PC-9 (cell line): ENCODE data around the gene SH3PXD2A. TPM values are rescaled to one million over a fixed set of nuclear protein-coding genes. Genes with fewer than 3 reads are reported as not detected.
A peak's percentile ranks its signal among the peaks of the same experiment; 100 is the strongest.

Experiments
- BruUV-seq: library from RNA; stranded (reverse); fragments of 400-500 nt; replicated peaks from 2 replicates; lab custom pipeline; 2021; lab: Mats Ljungman, UMichigan
- CTCF ChIA-PET: fragments of 300-600 bp; sonication (Branson Sonifier 250); formaldehyde crosslinking; loops from one replicate; lab custom pipeline; 2022; ENCODE audit warnings: antibody characterized with exemption; lab: Charles Lee
- POLR2A ChIA-PET: fragments of 300-600 bp; sonication (Branson Sonifier 250); formaldehyde crosslinking; loops from one replicate; lab custom pipeline; 2022; ENCODE audit warnings: antibody characterized with exemption; ENCODE audit not compliant: unreplicated experiment; lab: Charles Lee
- DNase-seq, 2 experiments: peaks; one replicate each; pipeline versions ENCODE4 v3.0.0 to v3.0.0-alpha.2; 2015 to 2022; ENCODE audit warnings: mixed read lengths in 1 of 2
- H2AFZ ChIP-seq: fragments of 200-600 bp; sonication (generic); 2 replicates; pipeline ENCODE4 v1.8.1; 2017; ENCODE audit warnings: antibody characterized with exemption
- H3F3A ChIP-seq: fragments of 200-600 bp; sonication (generic); 2 replicates; pipeline ENCODE4 v1.8.1; 2017; ENCODE audit warnings: antibody characterized with exemption, mild to moderate bottlenecking, low read depth; ENCODE audit not compliant: insufficient read depth
- H3K27ac ChIP-seq: fragments of 200-600 bp; sonication (generic); 2 replicates; pipeline ENCODE4 v1.6.1; 2016; ENCODE audit warnings: mixed run types
- H3K27me3 ChIP-seq: fragments of 200-600 bp; sonication (generic); 2 replicates; pipeline ENCODE4 v1.6.1; 2016; ENCODE audit warnings: low read depth, mixed run types; ENCODE audit not compliant: insufficient read depth
- H3K36me3 ChIP-seq: fragments of 200-600 bp; sonication (generic); 2 replicates; pipeline ENCODE4 v1.6.1; 2016; ENCODE audit warnings: low read depth, mixed run types
- H3K4me1 ChIP-seq: fragments of 200-600 bp; sonication (generic); replicated peaks from 2 replicates; pipeline ENCODE4 v1.6.1; 2016; ENCODE audit warnings: mixed run types; ENCODE audit not compliant: insufficient read depth
- H3K4me2 ChIP-seq: fragments of 200-600 bp; sonication (generic); 2 replicates; pipeline ENCODE4 v1.6.1; 2017; ENCODE audit warnings: mixed run types
- H3K4me3 ChIP-seq: fragments of 200-600 bp; sonication (generic); 2 replicates; pipeline ENCODE4 v1.6.1; 2016; ENCODE audit warnings: mixed run types
- H3K79me2 ChIP-seq: fragments of 200-600 bp; sonication (generic); 2 replicates; pipeline ENCODE4 v1.6.1; 2017; ENCODE audit warnings: low read depth, mixed run types
- H3K9me2 ChIP-seq: fragments of 200-600 bp; sonication (generic); 2 replicates; pipeline ENCODE4 v1.8.1; 2017; ENCODE audit warnings: mild to moderate bottlenecking; ENCODE audit not compliant: insufficient read depth
- H3K9me3 ChIP-seq: fragments of 200-600 bp; sonication (generic); 2 replicates; pipeline ENCODE4 v1.8.1; 2016; ENCODE audit warnings: low read depth; ENCODE audit not compliant: insufficient read depth
- H4K20me1 ChIP-seq: fragments of 200-600 bp; sonication (generic); 2 replicates; pipeline ENCODE4 v1.8.1; 2017; ENCODE audit not compliant: insufficient read depth
- EZH2 ChIP-seq: fragments of 200-600 bp; sonication (generic); IDR thresholded peaks from 2 replicates; pipeline ENCODE4 v1.8.0; 2017; ENCODE audit warnings: antibody characterized with exemption, low read depth
- intact Hi-C: fragments of 100-400 bp; cut with micrococcal nuclease; formaldehyde crosslinking; loops from one replicate; pipeline ENCODE4 v1.10.0; 2022; ENCODE audit not compliant: unreplicated experiment
- total RNA-seq: library from RNA; stranded (reverse); gene quantifications from 2 replicates; pipeline ENCODE4 v1.2.3, GENCODE V29; 2021
- TF ChIP-seq, protein P1 (sequence below): fragments of 200-600 bp; sonication (generic); conservative IDR thresholded peaks from 2 replicates; pipeline ENCODE4 v1.6.1; 2017; ENCODE audit warnings: mixed run types, antibody characterized with exemption, mild to moderate bottlenecking, moderate library complexity

The SH3PXD2A gene
- total RNA-seq, 1 experiment from 2014 or later: 12.5 TPM

GRCh38 chr10:103564776-103565520 is 290.4 kb downstream of the SH3PXD2A start:
- DNase-seq: no peak
- H4K20me1 ChIP-seq: no peaks in the 10 kb centered on the region
- ChIA-PET CTCF (interaction anchor here (1.0 kb wide), 1 partner anchor 36 kb away, joined by 3 read pairs; no protein-coding TSS in a partner anchor), POLR2A (no interaction called here)
- H3K36me3 ChIP-seq: no peaks in the 10 kb centered on the region
- no TSS peak for BruUV-seq
- no peak overlapping the region for H3K4me3 ChIP-seq
- H3K27me3 ChIP-seq: no peaks in the 10 kb centered on the region
- intact Hi-C loops: no loop called here
- no peak overlapping the region for H3K4me2 ChIP-seq
- no peak overlapping the region for H3K27ac ChIP-seq
- no peak for TF ChIP-seq EZH2
- TF ChIP-seq, protein P1, sequence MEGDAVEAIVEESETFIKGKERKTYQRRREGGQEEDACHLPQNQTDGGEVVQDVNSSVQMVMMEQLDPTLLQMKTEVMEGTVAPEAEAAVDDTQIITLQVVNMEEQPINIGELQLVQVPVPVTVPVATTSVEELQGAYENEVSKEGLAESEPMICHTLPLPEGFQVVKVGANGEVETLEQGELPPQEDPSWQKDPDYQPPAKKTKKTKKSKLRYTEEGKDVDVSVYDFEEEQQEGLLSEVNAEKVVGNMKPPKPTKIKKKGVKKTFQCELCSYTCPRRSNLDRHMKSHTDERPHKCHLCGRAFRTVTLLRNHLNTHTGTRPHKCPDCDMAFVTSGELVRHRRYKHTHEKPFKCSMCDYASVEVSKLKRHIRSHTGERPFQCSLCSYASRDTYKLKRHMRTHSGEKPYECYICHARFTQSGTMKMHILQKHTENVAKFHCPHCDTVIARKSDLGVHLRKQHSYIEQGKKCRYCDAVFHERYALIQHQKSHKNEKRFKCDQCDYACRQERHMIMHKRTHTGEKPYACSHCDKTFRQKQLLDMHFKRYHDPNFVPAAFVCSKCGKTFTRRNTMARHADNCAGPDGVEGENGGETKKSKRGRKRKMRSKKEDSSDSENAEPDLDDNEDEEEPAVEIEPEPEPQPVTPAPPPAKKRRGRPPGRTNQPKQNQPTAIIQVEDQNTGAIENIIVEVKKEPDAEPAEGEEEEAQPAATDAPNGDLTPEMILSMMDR: peak; percentile 68
- H3K79me2 ChIP-seq: no peaks in the 10 kb centered on the region
- peaks cover 6% of the 10 kb centered on the region; the same call in 1 of the 2 replicates for H3K4me1 ChIP-seq
- H3K9me3 ChIP-seq: no peaks in the 10 kb centered on the region
- H3F3A ChIP-seq: no peaks in the 10 kb centered on the region; the same call in 1 of the 2 replicates
- no peak overlapping the region for H2AFZ ChIP-seq
- no peaks in the 10 kb centered on the region for H3K9me2 ChIP-seq

GRCh38 chr10:103564116-103564501 is 291.3 kb downstream of the SH3PXD2A start:
- no peaks in the 10 kb centered on the region for H3K36me3 ChIP-seq
- TF ChIP-seq, protein P1: no peak
- no peak for TF ChIP-seq EZH2
- no peak overlapping the region for H3K4me2 ChIP-seq
- H3K27ac ChIP-seq: no peak overlapping the region
- ChIA-PET POLR2A (no interaction called here), CTCF (interaction anchor here (1.0 kb wide), 1 partner anchor 36 kb away, joined by 3 read pairs; no protein-coding TSS in a partner anchor)
- no peaks in the 10 kb centered on the region for H3K9me2 ChIP-seq
- H3K27me3 ChIP-seq: no peaks in the 10 kb centered on the region
- no peaks in the 10 kb centered on the region for H3K9me3 ChIP-seq
- H3K4me1 ChIP-seq: peaks cover 6% of the 10 kb centered on the region; the same call in 1 of the 2 replicates
- H3K4me3 ChIP-seq: no peak overlapping the region
- DNase-seq: no peak
- H3K79me2 ChIP-seq: no peaks in the 10 kb centered on the region
- no peaks in the 10 kb centered on the region for H4K20me1 ChIP-seq
- no peak overlapping the region for H2AFZ ChIP-seq
- no TSS peak for BruUV-seq
- no peaks in the 10 kb centered on the region; the same call in 1 of the 2 replicates for H3F3A ChIP-seq
- intact Hi-C loops: no loop called here

DNA sequence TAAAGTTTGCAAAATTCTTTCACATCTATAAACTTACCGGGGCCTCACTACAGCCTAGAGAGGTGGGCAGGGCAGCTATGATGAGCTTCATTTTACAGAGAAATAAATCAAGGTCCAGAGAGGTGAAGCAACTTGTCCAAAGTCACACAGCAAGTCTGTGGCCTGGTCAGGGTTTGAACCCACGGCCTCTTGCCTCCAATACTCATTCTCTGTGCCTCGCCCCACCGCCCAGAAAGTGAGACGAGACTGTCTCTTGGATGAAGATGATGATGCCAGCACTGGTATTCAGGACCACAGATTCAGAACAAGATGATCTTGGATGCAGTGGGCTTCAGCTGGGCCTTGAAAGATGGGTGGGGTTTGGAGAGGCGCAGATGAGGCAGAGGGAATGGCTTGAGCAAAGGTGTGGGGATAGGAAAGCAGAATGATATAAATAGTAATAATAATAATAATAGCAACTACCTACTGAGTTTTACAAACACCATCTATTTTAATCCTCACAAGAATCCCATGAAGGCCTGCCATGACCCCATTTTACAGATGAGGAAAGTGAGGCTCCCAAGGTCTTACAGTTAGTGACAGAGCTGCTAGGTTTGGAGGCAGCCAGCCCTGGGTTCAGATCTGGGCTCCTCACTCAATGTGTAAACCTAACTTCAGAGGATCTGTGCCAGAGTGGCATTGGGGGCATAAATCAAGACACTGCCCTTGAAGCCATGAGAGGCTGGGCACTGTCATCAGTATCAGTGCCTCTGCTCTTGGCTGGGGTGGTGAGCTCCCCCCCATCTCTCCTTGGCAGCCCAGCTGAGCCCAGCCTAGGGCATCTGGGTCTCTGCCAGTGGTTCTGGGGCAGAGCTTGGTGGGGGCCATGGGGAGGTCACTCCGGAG is 291.9 kb downstream of the SH3PXD2A start:
- ChIA-PET POLR2A (no interaction called here), CTCF (interaction anchor here (1.0 kb wide), 1 partner anchor 35 kb away, joined by 3 read pairs; no protein-coding TSS in a partner anchor)
- no peak for DNase-seq
- Histone ChIP-seq H3F3A (no peaks in the 10 kb centered on the region; the same call in 1 of the 2 replicates), H3K9me2 (no peaks in the 10 kb centered on the region), H3K4me1 (peaks cover 6% of the 10 kb centered on the region; the same call in 1 of the 2 replicates), H3K4me3 (no peak overlapping the region), H3K4me2 (no peak overlapping the region), H3K79me2 (no peaks in the 10 kb centered on the region), H3K27ac (no peak overlapping the region), H4K20me1 (no peaks in the 10 kb centered on the region), H3K36me3 (no peaks in the 10 kb centered on the region), H2AFZ (no peak overlapping the region), H3K9me3 (no peaks in the 10 kb centered on the region), H3K27me3 (no peaks in the 10 kb centered on the region)
- intact Hi-C loops: no loop called here
- BruUV-seq: no TSS peak
- TF ChIP-seq EZH2: no peak
- TF ChIP-seq, protein P1: no peak
